ENCODE data around the gene CDH13. TPM values are rescaled to one million over a fixed set of nuclear protein-coding genes. Genes with fewer than 3 reads are reported as not detected.

CDH13 gene
- polyA plus RNA-seq, 2 of the 4 experiments (the other 2 are of a cell fraction), result not detected

- H3K4me1 ChIP-seq, result no peaks in the 10 kb centered on the region
- H3K4me2 ChIP-seq, result no peak overlapping the region
- CTCF ChIA-PET, result no interaction called here
- TF ChIP-seq REST (IDR thresholded peaks at IDR 0.05) (no peak), ZFP36 (IDR thresholded peaks at IDR 0.05; ENCODE audit: borderline replicate concordance, partially characterized antibody) (no peak), SREBF2 (IDR thresholded peaks at IDR 0.05) (no peak), SMC3 (IDR thresholded peaks at IDR 0.05) (no peak)
- H3K4me3 ChIP-seq, result no peak overlapping the region
- WGBS (ENCODE audit: missing lambda C conversion rate), result 0% methylated on average over 3 of the region's 3 CpGs
- no peak for DNase-seq (ENCODE audit: low read depth in 1 of 2, low spot score in 1 of 2)
- no peak for FAIRE-seq
- no peak overlapping the region for H3K27ac ChIP-seq
- POLR2A ChIA-PET, result no interaction called here
- ATAC-seq, result no peak
- H3K9me3 ChIP-seq, result no peaks in the 10 kb centered on the region
Measured at GRCh38 chr16:83530293-83530692, 903.5 kb downstream of the CDH13 start.

GRCh38 chr16:83532634-83533033, 905.9 kb downstream of the CDH13 start:
- no peak for TF ChIP-seq HOXA7 (CRISPR knock-in tag; IDR thresholded peaks at IDR 0.05)
- TF ChIP-seq TFCP2L1 (CRISPR knock-in tag; IDR thresholded peaks at IDR 0.05), result no peak
- no peak for TF ChIP-seq EP300 (IDR thresholded peaks at IDR 0.05)
- no peak for TF ChIP-seq MAX (IDR thresholded peaks at IDR 0.05)
- TF ChIP-seq JUN (IDR thresholded peaks at IDR 0.05), result no peak
- no peak for TF ChIP-seq ZC3H11A (IDR thresholded peaks at IDR 0.05)
- no peak for TF ChIP-seq CBX2 (IDR thresholded peaks at IDR 0.05; ENCODE audit: borderline replicate concordance, low read depth)
- no peak for TF ChIP-seq KDM1A (IDR thresholded peaks at IDR 0.05; ENCODE audit: low read depth)
- TF ChIP-seq NPAS2 (CRISPR knock-in tag; IDR thresholded peaks at IDR 0.05; ENCODE audit: borderline replicate concordance), result no peak
- no peak for TF ChIP-seq MYC (IDR thresholded peaks at IDR 0.05; ENCODE audit: borderline replicate concordance, low read length)
- no peak for TF ChIP-seq REST (IDR thresholded peaks at IDR 0.05)
- TF ChIP-seq ZFP36 (IDR thresholded peaks at IDR 0.05; ENCODE audit: borderline replicate concordance, partially characterized antibody), result no peak
- FAIRE-seq, result no peak
- H3K4me3 ChIP-seq, result no peak overlapping the region
- H3K4me1 ChIP-seq, result no peaks in the 10 kb centered on the region
- DNase-seq (ENCODE audit: low read depth in 1 of 2, low spot score in 1 of 2), result no peak
- no peak overlapping the region for H3K4me2 ChIP-seq
- POLR2A ChIA-PET, result no interaction called here
- 63% methylated on average over 10 of the region's 12 CpGs for WGBS (ENCODE audit: missing lambda C conversion rate)
- H3K9me3 ChIP-seq, result no peaks in the 10 kb centered on the region
- CTCF ChIA-PET, result interaction anchor here (1.2 to 1.9 kb wide), 2 partner anchors 15 to 18 kb away, joined by 3 to 4 read pairs; no protein-coding TSS in a partner anchor
- ATAC-seq, result no peak
- H3K27ac ChIP-seq, result no peak overlapping the region

- DNase-seq (ENCODE audit: low read depth in 1 of 2, low spot score in 1 of 2) (peak in 1 of 2 experiments; percentile 4), FAIRE-seq (no peak), ATAC-seq (peak; percentile 43 to 45; a peak in 3 of 6 replicates)
- 4% methylated on average over 11 of the region's 11 CpGs for WGBS (ENCODE audit: missing lambda C conversion rate)
- Histone ChIP-seq H3K4me1 (no peaks in the 10 kb centered on the region), H3K4me2 (no peak overlapping the region), H3K27ac (no peak overlapping the region), H3K9me3 (no peaks in the 10 kb centered on the region), H3K4me3 (no peak overlapping the region)
- POLR2A ChIA-PET, result no interaction called here
- CTCF ChIA-PET, result interaction anchor here (1.2 to 1.9 kb wide), 2 partner anchors 14 to 18 kb away, joined by 3 to 4 read pairs; no protein-coding TSS in a partner anchor
- TF ChIP-seq RCOR1 (IDR thresholded peaks at IDR 0.05; ENCODE audit: low read depth, low read length) (no peak), CEBPB (IDR thresholded peaks at IDR 0.05) (no peak), KDM1A (IDR thresholded peaks at IDR 0.05; ENCODE audit: low read depth) (no peak), MYC (IDR thresholded peaks at IDR 0.05; ENCODE audit: borderline replicate concordance, low read length) (no peak)
Measured at GRCh38 chr16:83533193-83533592, 906.4 kb downstream of the CDH13 start.
